HepG2 (cell line): Measurements from ENCODE around the gene MPI. TPM values are rescaled to one million over a fixed set of nuclear protein-coding genes. Genes with fewer than 3 reads are reported as not detected.
A peak's percentile ranks its signal among the peaks of the same experiment; 100 is the strongest.

ENCODE experiments used
- CCAR2 ChIP-seq: fragments of 200-400 bp; formaldehyde crosslinking; optimal IDR thresholded peaks from 2 replicates; pipeline ENCODE3; 2018; ENCODE audit warnings: low read depth, mild to moderate bottlenecking, low read length, moderate library complexity
- CHD2 ChIP-seq: IDR thresholded peaks from 2 replicates; pipeline ENCODE4 v1.6.1; 2011; ENCODE audit warnings: low read depth, low read length, improper control_type of control experiment
- FOXK2 ChIP-seq: fragments of 450-650 bp; IDR thresholded peaks from 2 replicates; pipeline ENCODE4 v1.6.1; 2016
- HNRNPL ChIP-seq: fragments of 200-400 bp; formaldehyde crosslinking; IDR thresholded peaks from 2 replicates; pipeline ENCODE4 v1.6.1; 2017; ENCODE audit warnings: mild to moderate bottlenecking, low read depth, low read length
- HOXD1 ChIP-seq: sonication (generic); formaldehyde crosslinking; IDR thresholded peaks from 2 replicates; pipeline ENCODE4 v1.5.0; 2020; ENCODE audit warnings: missing genetic modification reagents
- KDM3A ChIP-seq: IDR thresholded peaks from 2 replicates; pipeline ENCODE4 v1.6.1; 2018; ENCODE audit warnings: low read depth, missing compliant biosample characterization
- NR2F2 ChIP-seq: IDR thresholded peaks from 2 replicates; pipeline ENCODE4 v1.6.1; 2012; ENCODE audit warnings: low read depth, inconsistent platforms, borderline replicate concordance
- PLSCR1 ChIP-seq: sonication (generic); formaldehyde crosslinking; IDR thresholded peaks from 2 replicates; pipeline ENCODE4 v1.5.0; 2020; ENCODE audit warnings: missing genetic modification reagents, mild to moderate bottlenecking, borderline replicate concordance
- POGZ ChIP-seq: sonication (generic); formaldehyde crosslinking; IDR thresholded peaks from 2 replicates; pipeline ENCODE4 v1.4.0; 2020; ENCODE audit warnings: mild to moderate bottlenecking, missing genetic modification reagents
- SIX1 ChIP-seq: sonication (generic); formaldehyde crosslinking; IDR thresholded peaks from 2 replicates; pipeline ENCODE4 v1.4.0; 2020; ENCODE audit warnings: missing genetic modification reagents, borderline replicate concordance
- SMAD1 ChIP-seq: sonication (generic); formaldehyde crosslinking; IDR thresholded peaks from 2 replicates; pipeline ENCODE4 v1.4.0; 2020; ENCODE audit warnings: missing genetic modification reagents, low read depth, mild to moderate bottlenecking, borderline replicate concordance
- SRY ChIP-seq: sonication (generic); formaldehyde crosslinking; IDR thresholded peaks from 2 replicates; pipeline ENCODE4 v1.8.0; 2022; ENCODE audit warnings: mild to moderate bottlenecking, missing genetic modification reagents
- U2AF2 ChIP-seq: fragments of 200-400 bp; formaldehyde crosslinking; IDR thresholded peaks from 2 replicates; pipeline ENCODE4 v1.6.1; 2017; ENCODE audit warnings: low read depth, mild to moderate bottlenecking, low read length
- ZBTB26 ChIP-seq: IDR thresholded peaks from 2 replicates; pipeline ENCODE4 v1.6.1; 2016; ENCODE audit warnings: missing compliant biosample characterization, missing genetic modification reagents, borderline replicate concordance
- ZNF136 ChIP-seq: sonication (generic); formaldehyde crosslinking; IDR thresholded peaks from 2 replicates; pipeline ENCODE4 v1.8.1; 2022; ENCODE audit warnings: low read depth, mild to moderate bottlenecking, moderate library complexity, missing genetic modification reagents
- ZNF282 ChIP-seq: fragments of 450-650 bp; IDR thresholded peaks from 2 replicates; pipeline ENCODE4 v1.6.1; 2018; ENCODE audit not compliant: partially characterized antibody
- ZNF362 ChIP-seq: sonication (generic); formaldehyde crosslinking; IDR thresholded peaks from 2 replicates; pipeline ENCODE4 v1.4.0; 2020; ENCODE audit warnings: missing genetic modification reagents, mild to moderate bottlenecking, borderline replicate concordance
- ZNF441 ChIP-seq: sonication (generic); formaldehyde crosslinking; IDR thresholded peaks from 2 replicates; pipeline ENCODE4 v1.7.0; 2021; ENCODE audit warnings: missing genetic modification reagents, borderline replicate concordance
- ZNF543 ChIP-seq: sonication (generic); formaldehyde crosslinking; IDR thresholded peaks from 2 replicates; pipeline ENCODE4 v1.4.0; 2020; ENCODE audit warnings: mild to moderate bottlenecking, missing genetic modification reagents
- ZNF597 ChIP-seq: sonication (generic); formaldehyde crosslinking; IDR thresholded peaks from 2 replicates; pipeline ENCODE4 v1.5.0; 2020; ENCODE audit warnings: missing genetic modification reagents
- ZNF614 ChIP-seq: IDR thresholded peaks from 2 replicates; pipeline ENCODE4 v1.6.1; 2018; ENCODE audit warnings: missing biosample characterization, missing genetic modification reagents, inconsistent platforms, borderline replicate concordance
- ZNF660 ChIP-seq: sonication (generic); formaldehyde crosslinking; IDR thresholded peaks from 2 replicates; pipeline ENCODE4 v1.5.1; 2020; ENCODE audit warnings: mild to moderate bottlenecking, low read depth, missing genetic modification reagents, borderline replicate concordance
- polyA plus RNA-seq, 8 experiments: library from polyadenylated mRNA; depleted of rRNA in 3 of 8; stranded (reverse) in 7 of 8; unstranded in 1 of 8; fragments of >200 nt; fragmentation: Illumina TruSeq in 4 of 8; extraction: Trizol in 4 of 8; gene quantifications; 2 replicates each; pipeline versions ENCODE4 v1.2.1 to v1.2.3, GENCODE V29; 2011 to 2016; ENCODE audit warnings: low read depth in 4 of 8, missing spikeins in 1 of 8, mixed read lengths in 1 of 8; ENCODE audit not compliant: insufficient read depth in 1 of 8
- total RNA-seq, 5 experiments: library from RNA; depleted of rRNA; stranded (reverse); fragments of >200 nt; fragmentation: Illumina TruSeq; extraction: Trizol; gene quantifications; 2 replicates each; pipeline ENCODE4 v1.2.3, GENCODE V29; 2016; ENCODE audit warnings: low read depth in 1 of 5
- TF ChIP-seq, protein P1 (sequence below): sonication (generic); formaldehyde crosslinking; IDR thresholded peaks from 2 replicates; pipeline ENCODE4 v1.5.0; 2020; ENCODE audit warnings: missing genetic modification reagents
- TF ChIP-seq, protein P2 (sequence below): sonication (generic); formaldehyde crosslinking; IDR thresholded peaks from 2 replicates; pipeline ENCODE4 v1.5.0; 2020; ENCODE audit warnings: missing genetic modification reagents

Gene MPI
- total and polyA plus RNA-seq, 2 of the 13 experiments (the other 11 are each of a cell fraction or from before 2014, with no cell fraction given) = 36.9 to 63.5 TPM

- TF ChIP-seq, protein P1, sequence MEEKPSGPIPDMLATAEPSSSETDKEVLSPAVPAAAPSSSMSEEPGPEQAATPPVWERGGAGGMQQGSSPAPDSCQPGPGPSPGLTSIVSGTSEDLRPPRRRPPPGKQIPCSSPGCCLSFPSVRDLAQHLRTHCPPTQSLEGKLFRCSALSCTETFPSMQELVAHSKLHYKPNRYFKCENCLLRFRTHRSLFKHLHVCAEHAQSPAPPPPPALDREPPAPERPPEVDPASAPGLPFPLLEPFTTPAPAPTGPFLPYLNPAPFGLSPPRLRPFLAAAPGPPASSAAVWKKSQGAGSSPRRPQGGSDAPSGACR (CRISPR knock-in tag) = no peak
- TF ChIP-seq SMAD1 (no peak), CCAR2 (no peak), ZNF362 (CRISPR knock-in tag) (0 out of 2 replicates have a peak, but pooled peaks have one; percentile 14), ZNF136 (CRISPR knock-in tag) (no peak), HNRNPL (0 out of 2 replicates have a peak, but pooled peaks have one; percentile 44), SRY (CRISPR knock-in tag) (peak; percentile 64; the same call in 1 of the 2 replicates), ZNF543 (CRISPR knock-in tag) (peak; percentile 89), FOXK2 (no peak), POGZ (peak; percentile 42; the same call in 1 of the 2 replicates), HOXD1 (CRISPR knock-in tag) (peak; percentile 77; the same call in 1 of the 2 replicates), SIX1 (no peak), ZNF660 (no peak), NR2F2 (peak; percentile 32; the same call in 1 of the 2 replicates), ZNF597 (CRISPR knock-in tag) (0 out of 2 replicates have a peak, but pooled peaks have one; percentile 95), PLSCR1 (CRISPR knock-in tag) (no peak), KDM3A (CRISPR knock-in tag) (no peak), U2AF2 (no peak), ZBTB26 (CRISPR knock-in tag) (no peak), ZNF614 (CRISPR knock-in tag) (no peak), ZNF441 (peak; percentile 56; the same call in 1 of the 2 replicates), ZNF282 (no peak), CHD2 (no peak)
- TF ChIP-seq, protein P2, sequence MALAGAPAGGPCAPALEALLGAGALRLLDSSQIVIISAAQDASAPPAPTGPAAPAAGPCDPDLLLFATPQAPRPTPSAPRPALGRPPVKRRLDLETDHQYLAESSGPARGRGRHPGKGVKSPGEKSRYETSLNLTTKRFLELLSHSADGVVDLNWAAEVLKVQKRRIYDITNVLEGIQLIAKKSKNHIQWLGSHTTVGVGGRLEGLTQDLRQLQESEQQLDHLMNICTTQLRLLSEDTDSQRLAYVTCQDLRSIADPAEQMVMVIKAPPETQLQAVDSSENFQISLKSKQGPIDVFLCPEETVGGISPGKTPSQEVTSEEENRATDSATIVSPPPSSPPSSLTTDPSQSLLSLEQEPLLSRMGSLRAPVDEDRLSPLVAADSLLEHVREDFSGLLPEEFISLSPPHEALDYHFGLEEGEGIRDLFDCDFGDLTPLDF (CRISPR knock-in tag) = no peak
Observed at GRCh38 chr15:74889883-74890664, at the start of gene MPI (continued).
